GM10847 (cell line): ENCODE results near the gene DHPS.
A peak's percentile ranks its signal among the peaks of the same experiment; 100 is the strongest.

Experiments
- POLR2A ChIP-seq: IDR thresholded peaks from 2 replicates; pipeline ENCODE4 v1.6.1; 2011; ENCODE audit not compliant: insufficient read length; ENCODE audit errors: extremely low read depth

Gene DHPS

GRCh38 chr19:12711187-12711586 lies 29.5 kb upstream of the DHPS start:
- TF ChIP-seq POLR2A, result no peak

GRCh38 chr19:12708641-12709040 lies 27.0 kb upstream of the DHPS start:
- no peak for TF ChIP-seq POLR2A

- TF ChIP-seq POLR2A, result no peak
Measured at GRCh38 chr19:12706332-12706718, 24.6 kb upstream of the DHPS start.

DNA sequence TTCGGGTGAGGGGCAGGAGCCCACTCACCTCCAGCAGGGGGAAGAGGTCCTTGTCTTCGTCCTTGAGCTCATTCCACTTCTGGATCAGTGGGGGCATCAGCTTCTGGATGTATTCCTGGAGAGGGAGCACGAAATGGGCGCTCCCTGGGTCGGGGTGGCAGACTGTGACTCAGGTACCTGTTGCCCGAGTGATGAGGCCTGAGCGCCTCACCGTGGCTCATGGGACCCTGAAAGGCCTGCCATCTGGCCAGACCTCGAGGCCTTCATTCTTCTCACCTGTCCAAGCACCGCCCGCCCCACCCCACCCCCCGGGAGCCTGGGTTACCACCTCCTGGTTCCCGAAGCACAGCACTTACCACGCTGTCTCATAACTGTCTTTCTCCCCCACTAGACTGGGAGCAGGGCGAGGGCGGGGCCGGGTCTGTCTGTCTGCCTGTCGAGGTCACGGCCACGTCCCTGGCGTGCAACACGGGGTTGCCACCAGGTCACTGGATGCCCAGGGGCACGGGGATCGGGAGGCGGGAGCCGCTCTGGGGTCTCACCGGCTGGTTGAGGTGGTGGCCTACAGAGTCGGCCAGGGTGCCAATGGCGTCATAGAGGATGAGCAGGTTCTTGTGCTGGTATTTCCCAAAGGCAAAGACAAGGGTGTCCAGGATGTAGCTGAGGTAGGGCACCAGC lies 24.1 kb upstream of the DHPS start:
- TF ChIP-seq POLR2A, result no peak

DNA sequence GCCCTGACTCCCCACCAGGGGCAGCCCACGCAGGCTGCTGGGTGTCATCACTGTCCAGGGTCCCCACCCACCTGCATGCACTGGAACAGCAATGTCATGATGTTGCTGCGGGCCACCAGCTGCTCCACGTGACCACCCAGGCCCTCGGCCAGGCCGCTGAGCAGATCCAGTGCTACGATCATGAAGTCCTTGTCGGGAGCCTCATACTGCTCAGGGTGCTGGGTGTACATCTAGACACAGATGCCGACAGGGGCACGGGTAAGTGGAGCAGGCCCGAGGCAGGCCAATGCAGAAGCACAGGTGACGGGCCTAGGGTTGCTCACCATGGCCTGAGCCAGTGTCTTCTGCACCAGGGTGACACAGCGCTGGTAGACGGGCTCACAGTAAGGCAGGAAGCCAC lies 23.5 kb upstream of the DHPS start:
- TF ChIP-seq POLR2A, result no peak

DNA sequence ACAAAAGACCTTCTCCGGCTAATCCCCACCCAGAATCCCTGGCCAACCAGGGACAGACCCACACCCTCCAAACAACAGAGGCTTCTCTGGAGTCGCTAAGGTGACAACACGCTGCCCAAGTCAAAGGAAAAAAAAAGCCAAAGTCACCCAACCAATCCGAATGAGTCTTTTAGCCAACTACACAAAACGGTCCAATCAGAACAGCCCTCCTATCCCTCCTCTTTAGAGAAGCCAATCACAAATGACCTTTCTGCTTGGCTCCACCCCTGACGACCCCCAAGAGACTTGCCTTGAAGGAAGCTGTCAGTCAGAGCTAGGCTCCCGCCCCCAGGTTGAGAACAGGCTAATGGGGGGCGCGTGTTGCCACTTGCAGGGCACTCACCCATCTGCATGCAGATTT lies 21.4 kb upstream of the DHPS start:
- TF ChIP-seq POLR2A, result no peak

- TF ChIP-seq POLR2A, result no peak
Measured at GRCh38 chr19:12701596-12702282, 20.1 kb upstream of the DHPS start.

GRCh38 chr19:12698138-12698537 lies 16.5 kb upstream of the DHPS start:
- no peak for TF ChIP-seq POLR2A

DNA sequence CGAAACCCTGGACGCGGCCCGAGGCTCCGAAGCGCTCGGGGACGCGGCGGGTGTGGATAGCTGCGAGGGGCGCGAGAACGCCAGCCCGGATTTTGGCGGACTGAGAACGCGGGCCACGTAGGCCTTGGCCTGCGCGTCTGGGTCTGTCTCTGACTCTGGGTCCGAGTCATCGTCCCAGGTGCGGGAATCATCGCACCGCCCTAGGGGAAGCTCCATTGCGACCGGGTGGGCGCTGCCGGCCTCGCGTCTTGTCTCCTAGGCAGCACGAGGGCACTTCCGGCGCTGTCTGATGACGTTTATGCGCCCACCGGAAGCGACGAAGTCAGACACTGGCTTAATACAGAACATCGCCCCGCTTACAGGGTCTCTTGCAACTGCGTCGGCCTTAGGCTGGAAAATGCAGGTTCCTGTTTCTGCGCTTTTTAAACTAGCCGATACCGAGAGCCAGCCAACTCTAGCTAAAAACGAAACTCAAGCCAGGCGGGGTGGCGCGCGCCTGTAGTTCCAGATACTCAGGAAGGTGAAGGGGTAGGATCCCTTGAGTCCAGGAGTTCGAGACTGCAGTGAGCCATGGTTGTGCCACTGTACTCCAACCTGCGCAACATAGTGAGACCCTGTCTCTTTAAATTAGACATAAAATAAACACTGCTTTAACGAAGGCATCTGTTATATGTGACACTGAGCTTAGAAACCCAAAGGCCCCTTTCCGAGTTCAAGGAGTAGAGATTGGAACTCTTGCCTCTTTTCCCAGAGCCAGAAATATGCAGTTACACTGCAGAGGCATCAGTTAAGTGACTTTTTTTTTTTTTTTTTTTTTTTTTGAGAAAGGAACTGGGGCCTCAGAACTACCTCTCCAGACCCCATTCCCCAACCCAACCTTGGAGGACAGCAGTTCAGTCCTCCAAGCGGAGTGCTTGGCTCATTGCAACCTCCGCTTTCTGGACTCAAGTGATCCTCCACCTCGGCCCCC lies 15.0 kb upstream of the DHPS start, which contains the start of gene FBXW9:
FBXW9 (minus strand) TSS at position 266 of the 970 bp plus-strand sequence; CDS start at position 216, 50 bp downstream.
- TF ChIP-seq POLR2A, result peak; percentile 53

DNA sequence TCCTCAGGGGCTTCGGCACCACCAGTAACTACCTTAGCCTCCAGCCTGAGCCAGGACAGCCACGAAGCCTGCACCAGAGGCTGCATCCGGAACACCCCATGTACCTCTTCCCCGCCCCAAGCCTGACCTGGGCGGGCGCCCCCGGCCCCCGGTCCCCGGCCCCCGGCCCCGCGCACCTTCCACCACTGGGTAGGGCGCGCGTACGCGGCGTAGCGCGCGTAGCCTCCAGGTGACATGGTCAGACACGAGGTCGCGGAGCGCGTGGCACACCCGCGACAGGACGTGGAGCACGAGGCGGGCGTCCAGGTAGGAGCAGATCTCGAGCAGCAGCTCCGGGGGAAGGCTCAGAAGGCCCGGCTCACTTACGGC lies 14.3 kb upstream of the DHPS start:
- TF ChIP-seq POLR2A, result no peak

GRCh38 chr19:12695514-12695913 lies 13.8 kb upstream of the DHPS start:
- TF ChIP-seq POLR2A, result no peak

DNA sequence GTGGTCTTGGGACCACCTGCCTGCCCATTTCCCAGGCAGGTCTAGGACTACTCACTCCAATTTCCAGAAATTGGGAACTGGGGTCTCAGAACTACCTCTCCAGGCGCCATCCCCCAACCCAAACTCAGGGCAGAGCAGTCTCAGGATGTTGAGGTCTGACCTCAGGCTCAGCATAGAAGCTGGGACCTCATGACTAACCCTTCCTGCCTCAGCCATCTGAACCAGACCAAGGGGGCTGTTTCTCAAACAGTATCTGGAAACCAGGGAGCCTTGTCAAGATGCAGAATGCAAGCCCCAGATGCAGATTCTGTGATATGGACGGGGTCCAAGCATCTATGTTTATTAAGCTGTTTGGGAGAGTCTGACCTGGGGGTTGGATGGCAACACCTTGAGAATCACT lies 13.4 kb upstream of the DHPS start:
- no peak for TF ChIP-seq POLR2A

GRCh38 chr19:12694641-12695040 lies 13.0 kb upstream of the DHPS start:
- no peak for TF ChIP-seq POLR2A

- TF ChIP-seq POLR2A, result no peak
Measured at GRCh38 chr19:12692960-12693359, 11.3 kb upstream of the DHPS start.

GRCh38 chr19:12689581-12690216 lies 8.0 kb upstream of the DHPS start:
- TF ChIP-seq POLR2A, result no peak
